HCT116 (cell line): ENCODE measurements around the gene KRT7. TPM values are rescaled to one million over a fixed set of nuclear protein-coding genes. Genes with fewer than 3 reads are reported as not detected.

Source experiments
- ATAC-seq: fragments of 200-7000 bp; cut with Tn5 transposase; 2 replicates; pipeline ENCODE4 v1.9.1; 2020; ENCODE audit warnings: mild to moderate bottlenecking, moderate library complexity
- BruUV-seq: library from RNA; stranded (reverse); fragments of 400-500 nt; replicated peaks from 2 replicates; lab custom pipeline; 2021; lab: Mats Ljungman, UMichigan
- CTCF ChIA-PET: fragments of 300-600 bp; sonication (Branson Sonifier 250); formaldehyde crosslinking; loops from one replicate; lab custom pipeline; 2021; ENCODE audit warnings: antibody characterized with exemption; lab: Charles Lee
- POLR2A ChIA-PET: fragments of 300-600, 350-600 bp; sonication (Branson Sonifier 250); formaldehyde crosslinking; loops from one replicate; lab custom pipeline; 2021; ENCODE audit warnings: antibody characterized with exemption; lab: Charles Lee
- RAD21 ChIA-PET, 2 experiments: fragments of 300-600 bp; sonication (Branson Sonifier 250); formaldehyde crosslinking; loops; one replicate each; lab custom pipeline; 2023; ENCODE audit warnings: low total read pairs in 2 of 2; ENCODE audit not compliant: uncharacterized antibody in 2 of 2, unreplicated experiment in 2 of 2, low non-redundant PET in 1 of 2; lab: Charles Lee
- DNase-seq: peaks from one replicate; pipeline ENCODE4 v3.0.0-alpha.2; 2010; ENCODE audit warnings: low read depth, low spot score
- H2AFZ ChIP-seq: fragments of 200-600 bp; shearing (Covaris generic), sonication (generic); 2 replicates; pipeline ENCODE4 v1.6.1; 2017; ENCODE audit warnings: low read depth, mixed run types, mixed read lengths, antibody characterized with exemption, low read length; ENCODE audit not compliant: poor library complexity, severe bottlenecking
- H3K27ac ChIP-seq: 2 replicates; pipeline ENCODE4 v1.5.1; 2012; ENCODE audit warnings: low read depth, low read length
- H3K27me3 ChIP-seq: fragments of 200-600 bp; sonication (generic); 2 replicates; pipeline ENCODE4 v1.6.1; 2016; ENCODE audit warnings: mixed run types, low read length, mixed read lengths; ENCODE audit not compliant: insufficient read depth
- H3K36me3 ChIP-seq, 2 experiments: fragments of 200-500 bp in 1 of 2; fragments of 200-600 bp in 1 of 2; sonication (Bioruptor generic) in 1 of 2; sonication (generic) in 1 of 2; 2 replicates each; pipeline versions ENCODE4 v1.5.1 to v1.6.1; 2014 to 2016; ENCODE audit warnings: low read length in 2 of 2, inconsistent platforms in 1 of 2, mixed read lengths in 1 of 2, mixed run types in 1 of 2; ENCODE audit not compliant: insufficient read depth in 2 of 2, control insufficient read depth in 1 of 2
- H3K4me1 ChIP-seq, 2 experiments: fragments of 200-600 bp in 1 of 2; sonication (generic) in 1 of 2; 2 replicates each; pipeline versions ENCODE4 v1.5.1 to v1.6.1; 2012 to 2017; ENCODE audit warnings: low read length in 2 of 2, inconsistent platforms in 1 of 2, mild to moderate bottlenecking in 1 of 2, mixed read lengths in 1 of 2, mixed run types in 1 of 2, moderate library complexity in 1 of 2; ENCODE audit not compliant: insufficient read depth in 2 of 2, control insufficient read depth in 1 of 2
- H3K4me2 ChIP-seq: fragments of 200-600 bp; sonication (generic); 2 replicates; pipeline ENCODE4 v1.6.1; 2017; ENCODE audit warnings: mixed run types, low read length, mixed read lengths
- H3K4me3 ChIP-seq, 2 experiments: fragments of 200-600 bp in 1 of 2; sonication (generic) in 1 of 2; replicated peaks in 1 of 2; 2 replicates each; pipeline ENCODE4 v1.5.1; 2011 to 2016; ENCODE audit warnings: low read length in 2 of 2, control low read depth in 1 of 2, low read depth in 1 of 2, mild to moderate bottlenecking in 1 of 2, mixed read lengths in 1 of 2, mixed run types in 1 of 2
- H3K79me2 ChIP-seq: fragments of 200-600 bp; sonication (generic); 2 replicates; pipeline ENCODE4 v1.6.1; 2017; ENCODE audit warnings: mild to moderate bottlenecking, mixed run types, low read length, moderate library complexity, mixed read lengths; ENCODE audit not compliant: insufficient read depth
- H3K9ac ChIP-seq: fragments of 200-600 bp; sonication (generic); 2 replicates; pipeline ENCODE4 v1.6.1; 2016; ENCODE audit warnings: low read length, mixed read lengths
- H3K9me2 ChIP-seq: fragments of 200-600 bp; sonication (generic), shearing (Covaris generic); 2 replicates; pipeline ENCODE4 v1.6.1; 2017; ENCODE audit warnings: mixed run types, mild to moderate bottlenecking, moderate library complexity; ENCODE audit not compliant: insufficient read depth
- H3K9me3 ChIP-seq, 2 experiments: fragments of 200-500 bp in 1 of 2; fragments of 200-600 bp in 1 of 2; sonication (Bioruptor generic) in 1 of 2; sonication (generic) in 1 of 2; 2 replicates each; pipeline ENCODE4 v1.6.1; 2014 to 2017; ENCODE audit warnings: low read length in 2 of 2, mixed read lengths in 2 of 2, inconsistent platforms in 1 of 2, low read depth in 1 of 2, mild to moderate bottlenecking in 1 of 2, mixed run types in 1 of 2, moderate library complexity in 1 of 2; ENCODE audit not compliant: control insufficient read depth in 1 of 2, insufficient read depth in 1 of 2
- H4K20me1 ChIP-seq: fragments of 200-600 bp; sonication (generic), shearing (Covaris generic); 2 replicates; pipeline ENCODE4 v1.6.1; 2017; ENCODE audit warnings: mixed run types, mild to moderate bottlenecking, moderate library complexity; ENCODE audit not compliant: insufficient read depth
- FOSL1 ChIP-seq: IDR thresholded peaks from 2 replicates; pipeline ENCODE4 v1.6.1; 2012; ENCODE audit warnings: low read depth
- RAD21 ChIP-seq: IDR thresholded peaks from 2 replicates; pipeline ENCODE4 v1.6.1; 2012; ENCODE audit warnings: low read depth, mild to moderate bottlenecking
- SIN3A ChIP-seq: IDR thresholded peaks from 2 replicates; pipeline ENCODE4 v1.6.1; 2012; ENCODE audit warnings: low read depth
- SP1 ChIP-seq: IDR thresholded peaks from 2 replicates; pipeline ENCODE4 v1.6.1; 2012; ENCODE audit warnings: low read depth
- ZFX ChIP-seq: fragments of 450-650 bp; IDR thresholded peaks from 2 replicates; pipeline ENCODE4 v1.6.1; 2017
- intact Hi-C: fragments of 100-400 bp; cut with micrococcal nuclease; formaldehyde crosslinking; loops from 2 replicates; pipeline ENCODE4 v1.10.0; 2022
- total RNA-seq: library from RNA; stranded (reverse); gene quantifications from one replicate; pipeline ENCODE4 v1.2.1, GENCODE V29; 2021; ENCODE audit not compliant: unreplicated experiment
- TF ChIP-seq, protein P1 (sequence below): IDR thresholded peaks from 2 replicates; pipeline ENCODE4 v1.6.1; 2012
- TF ChIP-seq, protein P2 (sequence below), 3 experiments: fragments of 200-600 bp in 1 of 3; sonication (generic) in 1 of 3; IDR thresholded peaks in 2 of 3; conservative IDR thresholded peaks in 1 of 3; 2 replicates each; pipeline ENCODE4 v1.5.1; 2012 to 2017; ENCODE audit warnings: low read depth in 2 of 3, low read length in 2 of 3, antibody characterized with exemption in 1 of 3, borderline replicate concordance in 1 of 3, control low read depth in 1 of 3, mild to moderate bottlenecking in 1 of 3, mixed read lengths in 1 of 3, mixed run types in 1 of 3, moderate library complexity in 1 of 3; ENCODE audit not compliant: insufficient read depth in 1 of 3
- TF ChIP-seq, protein P3 (sequence below): IDR thresholded peaks from 2 replicates; pipeline ENCODE4 v1.6.1; 2012; ENCODE audit warnings: low read depth

KRT7 gene
- total RNA-seq, 1 experiment from 2014 or later, result 72.6 TPM

DNA sequence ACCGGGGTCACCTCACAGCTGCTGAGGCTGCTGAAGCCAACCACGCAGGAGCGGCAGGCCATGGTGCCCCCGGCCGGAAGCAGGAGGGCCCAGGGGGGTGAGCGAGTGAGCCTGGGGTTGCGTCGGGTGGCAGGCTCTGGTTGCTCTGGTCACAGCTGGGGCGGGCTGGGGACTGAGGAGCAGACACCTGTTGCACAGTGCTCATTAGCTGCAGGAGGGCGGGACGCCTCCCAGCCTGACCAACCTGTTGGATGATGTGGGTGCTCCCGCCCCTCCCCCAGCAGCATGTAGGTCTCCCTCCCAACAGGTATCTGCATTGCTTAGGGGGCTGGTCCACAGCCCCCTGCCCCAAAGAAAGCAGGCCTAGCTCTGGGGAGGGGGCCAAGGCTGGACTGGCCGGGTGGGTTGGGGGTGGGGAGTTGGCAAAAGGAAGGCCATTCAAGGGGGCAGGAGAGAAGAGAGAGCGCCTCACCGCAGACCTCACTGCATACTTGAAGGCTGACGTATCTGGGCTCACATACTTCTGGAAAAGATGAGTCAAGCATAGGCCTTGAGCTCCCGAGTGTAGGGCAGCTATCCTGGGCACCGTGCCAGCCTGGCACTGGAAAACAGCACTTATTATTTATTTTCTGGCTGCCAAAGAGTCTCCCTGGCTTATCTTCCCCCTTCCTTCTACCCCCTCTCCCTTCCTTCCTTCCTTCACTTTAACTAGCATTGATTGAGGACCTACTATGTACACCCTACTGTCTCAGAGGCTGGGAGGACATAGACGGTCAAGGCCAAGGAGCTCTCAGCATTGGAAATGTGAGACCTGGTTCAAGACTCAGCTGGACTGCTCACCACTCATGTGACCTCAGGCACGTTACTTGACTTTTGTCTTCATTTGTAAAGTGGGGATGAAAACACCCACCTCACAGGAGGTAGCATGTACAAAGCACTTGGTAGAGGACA, 40.9 kb upstream of the KRT7 start, which contains the start of gene KRT80 (continued):
- TF ChIP-seq, protein P1, sequence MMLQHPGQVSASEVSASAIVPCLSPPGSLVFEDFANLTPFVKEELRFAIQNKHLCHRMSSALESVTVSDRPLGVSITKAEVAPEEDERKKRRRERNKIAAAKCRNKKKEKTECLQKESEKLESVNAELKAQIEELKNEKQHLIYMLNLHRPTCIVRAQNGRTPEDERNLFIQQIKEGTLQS, result no peak
- no peak for TF ChIP-seq SIN3A
- TF ChIP-seq RAD21, result no peak
- no peak for TF ChIP-seq FOSL1
- TF ChIP-seq ZFX, result no peak
- no peak for TF ChIP-seq SP1

DNA sequence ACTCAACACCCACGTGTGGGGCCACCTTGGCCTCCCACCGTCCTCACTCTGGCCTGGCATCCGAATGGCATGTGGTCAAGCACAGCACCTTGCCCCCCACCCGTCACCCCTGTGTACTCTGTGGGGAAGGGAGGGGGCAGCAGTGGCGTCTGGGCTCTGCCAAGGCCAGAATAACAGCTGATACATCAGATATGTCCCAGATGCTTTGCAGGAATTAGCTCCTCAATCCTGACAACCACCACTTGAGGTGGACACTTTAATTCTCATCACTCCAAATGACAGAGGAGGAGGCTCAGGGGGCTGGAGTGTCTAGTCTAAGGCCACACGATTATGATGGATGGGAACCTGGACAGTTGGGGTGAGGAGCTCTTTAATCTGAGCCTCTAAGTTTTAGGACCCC, 39.5 kb upstream of the KRT7 start:
- ATAC-seq, result no peak
- Histone ChIP-seq H4K20me1 (no peaks in the 10 kb centered on the region), H3K79me2 (no peaks in the 10 kb centered on the region), H3K9ac (peak overlapping the region; percentile 68), H3K4me2 (peak overlapping the region; percentile 78; the same call in 1 of the 2 replicates)
- DNase-seq, result no peak
- POLR2A ChIA-PET, result no interaction called here
- TF ChIP-seq, protein P2, sequence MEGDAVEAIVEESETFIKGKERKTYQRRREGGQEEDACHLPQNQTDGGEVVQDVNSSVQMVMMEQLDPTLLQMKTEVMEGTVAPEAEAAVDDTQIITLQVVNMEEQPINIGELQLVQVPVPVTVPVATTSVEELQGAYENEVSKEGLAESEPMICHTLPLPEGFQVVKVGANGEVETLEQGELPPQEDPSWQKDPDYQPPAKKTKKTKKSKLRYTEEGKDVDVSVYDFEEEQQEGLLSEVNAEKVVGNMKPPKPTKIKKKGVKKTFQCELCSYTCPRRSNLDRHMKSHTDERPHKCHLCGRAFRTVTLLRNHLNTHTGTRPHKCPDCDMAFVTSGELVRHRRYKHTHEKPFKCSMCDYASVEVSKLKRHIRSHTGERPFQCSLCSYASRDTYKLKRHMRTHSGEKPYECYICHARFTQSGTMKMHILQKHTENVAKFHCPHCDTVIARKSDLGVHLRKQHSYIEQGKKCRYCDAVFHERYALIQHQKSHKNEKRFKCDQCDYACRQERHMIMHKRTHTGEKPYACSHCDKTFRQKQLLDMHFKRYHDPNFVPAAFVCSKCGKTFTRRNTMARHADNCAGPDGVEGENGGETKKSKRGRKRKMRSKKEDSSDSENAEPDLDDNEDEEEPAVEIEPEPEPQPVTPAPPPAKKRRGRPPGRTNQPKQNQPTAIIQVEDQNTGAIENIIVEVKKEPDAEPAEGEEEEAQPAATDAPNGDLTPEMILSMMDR (IDR thresholded peaks at IDR 0.05 in 2 of 3, conservative IDR thresholded peaks at IDR 0.05 in 1 of 3; ENCODE audit: borderline replicate concordance in 1 of 3, insufficient read depth in 1 of 3, low read depth in 2 of 3, low read length in 2 of 3), result no peak
- TF ChIP-seq, protein P3, sequence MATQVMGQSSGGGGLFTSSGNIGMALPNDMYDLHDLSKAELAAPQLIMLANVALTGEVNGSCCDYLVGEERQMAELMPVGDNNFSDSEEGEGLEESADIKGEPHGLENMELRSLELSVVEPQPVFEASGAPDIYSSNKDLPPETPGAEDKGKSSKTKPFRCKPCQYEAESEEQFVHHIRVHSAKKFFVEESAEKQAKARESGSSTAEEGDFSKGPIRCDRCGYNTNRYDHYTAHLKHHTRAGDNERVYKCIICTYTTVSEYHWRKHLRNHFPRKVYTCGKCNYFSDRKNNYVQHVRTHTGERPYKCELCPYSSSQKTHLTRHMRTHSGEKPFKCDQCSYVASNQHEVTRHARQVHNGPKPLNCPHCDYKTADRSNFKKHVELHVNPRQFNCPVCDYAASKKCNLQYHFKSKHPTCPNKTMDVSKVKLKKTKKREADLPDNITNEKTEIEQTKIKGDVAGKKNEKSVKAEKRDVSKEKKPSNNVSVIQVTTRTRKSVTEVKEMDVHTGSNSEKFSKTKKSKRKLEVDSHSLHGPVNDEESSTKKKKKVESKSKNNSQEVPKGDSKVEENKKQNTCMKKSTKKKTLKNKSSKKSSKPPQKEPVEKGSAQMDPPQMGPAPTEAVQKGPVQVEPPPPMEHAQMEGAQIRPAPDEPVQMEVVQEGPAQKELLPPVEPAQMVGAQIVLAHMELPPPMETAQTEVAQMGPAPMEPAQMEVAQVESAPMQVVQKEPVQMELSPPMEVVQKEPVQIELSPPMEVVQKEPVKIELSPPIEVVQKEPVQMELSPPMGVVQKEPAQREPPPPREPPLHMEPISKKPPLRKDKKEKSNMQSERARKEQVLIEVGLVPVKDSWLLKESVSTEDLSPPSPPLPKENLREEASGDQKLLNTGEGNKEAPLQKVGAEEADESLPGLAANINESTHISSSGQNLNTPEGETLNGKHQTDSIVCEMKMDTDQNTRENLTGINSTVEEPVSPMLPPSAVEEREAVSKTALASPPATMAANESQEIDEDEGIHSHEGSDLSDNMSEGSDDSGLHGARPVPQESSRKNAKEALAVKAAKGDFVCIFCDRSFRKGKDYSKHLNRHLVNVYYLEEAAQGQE, result no peak
- TF ChIP-seq, all 23 proteins: peak for 0
- intact Hi-C loops, result no loop called here
- Histone ChIP-seq H3K27me3 (no peaks in the 10 kb centered on the region; the same call in 1 of the 2 replicates), H3K9me2 (no peaks in the 10 kb centered on the region), H3K4me1 (peaks cover 58 to 83% of the 10 kb centered on the region in 2 experiments), H2AFZ (no peak overlapping the region), H3K36me3 (no peaks in the 10 kb centered on the region), H3K9me3 (no peaks in the 10 kb centered on the region), H3K4me3 (no peak overlapping the region), H3K27ac (no peak overlapping the region)
- CTCF ChIA-PET, result interaction anchor here (1.5 kb wide), 1 partner anchor 22 kb away, joined by 6 read pairs; no protein-coding TSS in a partner anchor
- no TSS peak for BruUV-seq
- RAD21 ChIA-PET, result interaction anchor here in 1 of 2 experiments (1.3 kb wide), 1 partner anchor 20 kb away, joined by 4 read pairs; no protein-coding TSS in a partner anchor
